Kidney tubule cell (primary cell): ENCODE measurements around the gene WWTR1.

ENCODE experiments used
- DNase-seq: peaks from one replicate; pipeline ENCODE4 v3.0.0-alpha.2; 2018; ENCODE audit warnings: low spot score

The WWTR1 gene

GRCh38 chr3:149592758-149593240, 65.0 kb downstream of the WWTR1 start:
- no peak for DNase-seq

GRCh38 chr3:149590691-149591441, 67.0 kb downstream of the WWTR1 start:
- no peak for DNase-seq

- DNase-seq, result no peak
Observed at GRCh38 chr3:149589332-149589731, 68.5 kb downstream of the WWTR1 start.

GRCh38 chr3:149588909-149589308, 68.9 kb downstream of the WWTR1 start:
- no peak for DNase-seq

- no peak for DNase-seq
Observed at GRCh38 chr3:149587383-149587782, 70.4 kb downstream of the WWTR1 start.

GRCh38 chr3:149586871-149587270, 71.0 kb downstream of the WWTR1 start:
- peak; percentile 89 for DNase-seq

- DNase-seq, result peak; percentile 49
Observed at GRCh38 chr3:149585401-149585726, 72.5 kb downstream of the WWTR1 start.

GRCh38 chr3:149583921-149584635, 73.7 kb downstream of the WWTR1 start:
- DNase-seq, result no peak

GRCh38 chr3:149582395-149582794, 75.4 kb downstream of the WWTR1 start:
- DNase-seq, result no peak

- peak; percentile 97 for DNase-seq
Observed at GRCh38 chr3:149581681-149582370, 76.0 kb downstream of the WWTR1 start.

GRCh38 chr3:149581248-149581647, 76.6 kb downstream of the WWTR1 start:
- DNase-seq, result peak; percentile 87

GRCh38 chr3:149579838-149580542, 77.8 kb downstream of the WWTR1 start:
- peak; percentile 95 for DNase-seq

- no peak for DNase-seq
Observed at GRCh38 chr3:149579161-149579560, 78.7 kb downstream of the WWTR1 start.

GRCh38 chr3:149577801-149578200, 80.0 kb downstream of the WWTR1 start:
- DNase-seq, result no peak

GRCh38 chr3:149575961-149576564, 81.8 kb downstream of the WWTR1 start:
- peak; percentile 96 for DNase-seq

- DNase-seq, result peak; percentile 87
Observed at GRCh38 chr3:149575213-149575960, 82.4 kb downstream of the WWTR1 start.

GRCh38 chr3:149572796-149573414, 84.9 kb downstream of the WWTR1 start:
- DNase-seq, result peak; percentile 73

GRCh38 chr3:149571381-149571780, 86.4 kb downstream of the WWTR1 start:
- DNase-seq, result no peak

- no peak for DNase-seq
Observed at GRCh38 chr3:149570016-149570415, 87.8 kb downstream of the WWTR1 start.

- no peak for DNase-seq
Observed at GRCh38 chr3:149567381-149567780, 90.4 kb downstream of the WWTR1 start.
